Tibial nerve (tissue), 4 donors: Measurements from ENCODE around the gene NWD2.

Experiments used
- EP300 ChIP-seq, 2 donors: sonication (generic); formaldehyde crosslinking; IDR thresholded peaks; one replicate each; pipeline ENCODE4 v1.6.1; 2017; ENCODE audit warnings: antibody characterized with exemption in 2 of 2, mild to moderate bottlenecking in 1 of 2
- POLR2A ChIP-seq, 2 donors: fragments of 450-650 bp; IDR thresholded peaks; one replicate each; pipeline ENCODE4 v1.6.1; 2017; ENCODE audit warnings: antibody characterized with exemption in 2 of 2, mild to moderate bottlenecking in 2 of 2, moderate library complexity in 2 of 2
- TF ChIP-seq, protein P1 (sequence below), 5 experiments: fragments of 200-600 bp in 3 of 5; fragments of 450-650 bp in 2 of 5; sonication (generic) in 3 of 5; IDR thresholded peaks; one replicate each; pipeline ENCODE4 v1.5.1; 2016 to 2019; ENCODE audit warnings: antibody characterized with exemption in 5 of 5, mild to moderate bottlenecking in 3 of 5, moderate library complexity in 2 of 5

DNA sequence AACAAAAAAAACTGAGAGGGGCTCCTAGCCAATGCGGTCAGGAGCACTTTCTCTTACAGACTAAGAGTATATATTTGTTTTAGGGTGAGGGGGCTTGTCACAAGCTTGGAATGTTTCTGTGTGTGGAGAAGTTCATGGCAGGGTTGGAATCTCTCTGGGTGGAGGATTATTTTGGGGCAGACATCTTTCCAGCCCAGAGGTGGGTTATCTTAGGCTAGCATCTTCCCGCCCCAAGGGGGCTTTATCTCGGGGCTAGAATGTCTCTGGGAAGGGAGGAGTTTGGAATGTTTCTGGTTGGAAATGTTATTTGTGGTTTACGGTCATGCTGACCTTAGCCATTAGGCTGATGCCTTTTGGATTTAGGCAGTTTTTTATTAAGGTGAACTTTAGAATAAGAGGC, 236.0 kb downstream of the NWD2 start:
- TF ChIP-seq, protein P1, sequence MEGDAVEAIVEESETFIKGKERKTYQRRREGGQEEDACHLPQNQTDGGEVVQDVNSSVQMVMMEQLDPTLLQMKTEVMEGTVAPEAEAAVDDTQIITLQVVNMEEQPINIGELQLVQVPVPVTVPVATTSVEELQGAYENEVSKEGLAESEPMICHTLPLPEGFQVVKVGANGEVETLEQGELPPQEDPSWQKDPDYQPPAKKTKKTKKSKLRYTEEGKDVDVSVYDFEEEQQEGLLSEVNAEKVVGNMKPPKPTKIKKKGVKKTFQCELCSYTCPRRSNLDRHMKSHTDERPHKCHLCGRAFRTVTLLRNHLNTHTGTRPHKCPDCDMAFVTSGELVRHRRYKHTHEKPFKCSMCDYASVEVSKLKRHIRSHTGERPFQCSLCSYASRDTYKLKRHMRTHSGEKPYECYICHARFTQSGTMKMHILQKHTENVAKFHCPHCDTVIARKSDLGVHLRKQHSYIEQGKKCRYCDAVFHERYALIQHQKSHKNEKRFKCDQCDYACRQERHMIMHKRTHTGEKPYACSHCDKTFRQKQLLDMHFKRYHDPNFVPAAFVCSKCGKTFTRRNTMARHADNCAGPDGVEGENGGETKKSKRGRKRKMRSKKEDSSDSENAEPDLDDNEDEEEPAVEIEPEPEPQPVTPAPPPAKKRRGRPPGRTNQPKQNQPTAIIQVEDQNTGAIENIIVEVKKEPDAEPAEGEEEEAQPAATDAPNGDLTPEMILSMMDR (IDR thresholded peaks at IDR 0.05), result no peak
- TF ChIP-seq POLR2A (IDR thresholded peaks at IDR 0.05) (no peak), EP300 (IDR thresholded peaks at IDR 0.05) (no peak)
